GM21723 (cell line): ENCODE data around the gene ADGRG7.

Experiments
- ATAC-seq: cut with Tn5 transposase; IDR thresholded peaks from one replicate; pipeline ENCODE4 v1.9.1; 2021; ENCODE audit warnings: mild to moderate bottlenecking, moderate library complexity; ENCODE audit not compliant: unreplicated experiment

ADGRG7 gene

DNA sequence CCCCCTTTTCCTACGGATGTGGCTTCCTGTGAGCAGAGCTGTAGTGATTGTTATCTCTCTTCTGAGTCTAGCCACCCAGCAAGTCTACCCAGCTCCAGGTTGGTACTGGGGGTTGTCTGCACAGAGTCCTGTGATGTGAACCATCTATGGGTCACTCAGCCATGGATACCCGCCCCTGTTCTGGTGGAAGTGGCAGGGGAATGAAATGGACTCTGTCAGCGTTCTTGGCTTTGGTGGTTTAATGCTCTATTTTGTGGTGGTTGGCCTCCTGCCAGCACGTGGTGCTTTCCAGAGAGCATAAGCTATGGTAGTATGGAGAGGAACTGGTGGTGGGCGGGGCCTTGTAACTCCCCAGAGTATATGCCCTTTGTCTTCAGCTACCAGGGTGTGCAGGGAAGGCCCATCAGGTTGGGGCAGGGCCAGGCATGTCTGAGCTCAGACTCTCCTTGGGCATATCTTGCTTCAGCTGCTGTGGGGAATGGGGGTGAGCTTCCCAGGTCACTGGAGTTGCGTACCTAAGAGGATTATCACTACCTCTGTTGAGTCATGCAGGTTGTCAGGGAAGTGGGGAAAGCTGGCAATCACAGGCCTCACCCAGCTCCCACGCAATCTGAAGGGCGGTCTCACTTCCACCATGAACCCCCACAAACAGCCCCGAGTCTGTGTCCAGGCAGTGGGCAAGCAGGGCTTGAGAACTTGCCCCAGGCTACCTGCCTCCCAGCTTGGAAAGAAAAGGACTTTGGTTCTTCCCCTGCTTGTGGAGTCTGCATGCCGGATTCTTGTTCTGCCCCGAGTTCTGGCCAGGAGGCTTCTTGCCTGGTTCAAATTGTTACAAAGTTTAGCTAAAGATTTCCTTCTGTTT, 9.0 kb upstream of the ADGRG7 start:
- ATAC-seq, result no peak

GRCh38 chr3:100602506-100603444, 6.6 kb upstream of the ADGRG7 start:
- ATAC-seq, result peak; percentile 50

GRCh38 chr3:100603469-100603868, 5.9 kb upstream of the ADGRG7 start:
- ATAC-seq, result peak; percentile 49

DNA sequence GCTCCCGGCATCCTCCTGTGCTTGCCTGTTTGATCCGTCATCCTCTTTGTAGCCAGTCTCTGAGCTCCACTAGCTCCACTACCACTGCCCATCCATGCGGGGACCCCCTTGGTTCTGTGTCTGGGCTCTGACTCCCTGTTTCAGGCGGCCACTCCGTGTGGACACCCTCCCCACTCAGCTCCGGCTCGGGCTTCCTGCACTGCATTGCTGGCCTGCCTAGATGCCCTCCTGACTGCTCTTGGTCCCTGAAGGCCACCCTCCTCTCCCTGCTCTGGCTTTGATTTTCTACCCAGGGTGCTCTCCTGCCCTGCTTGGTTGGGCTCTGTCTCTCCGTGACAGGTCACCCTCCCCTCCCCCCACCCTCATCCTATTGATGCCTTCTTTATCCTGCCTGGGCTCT, 4.0 kb upstream of the ADGRG7 start:
- no peak for ATAC-seq

DNA sequence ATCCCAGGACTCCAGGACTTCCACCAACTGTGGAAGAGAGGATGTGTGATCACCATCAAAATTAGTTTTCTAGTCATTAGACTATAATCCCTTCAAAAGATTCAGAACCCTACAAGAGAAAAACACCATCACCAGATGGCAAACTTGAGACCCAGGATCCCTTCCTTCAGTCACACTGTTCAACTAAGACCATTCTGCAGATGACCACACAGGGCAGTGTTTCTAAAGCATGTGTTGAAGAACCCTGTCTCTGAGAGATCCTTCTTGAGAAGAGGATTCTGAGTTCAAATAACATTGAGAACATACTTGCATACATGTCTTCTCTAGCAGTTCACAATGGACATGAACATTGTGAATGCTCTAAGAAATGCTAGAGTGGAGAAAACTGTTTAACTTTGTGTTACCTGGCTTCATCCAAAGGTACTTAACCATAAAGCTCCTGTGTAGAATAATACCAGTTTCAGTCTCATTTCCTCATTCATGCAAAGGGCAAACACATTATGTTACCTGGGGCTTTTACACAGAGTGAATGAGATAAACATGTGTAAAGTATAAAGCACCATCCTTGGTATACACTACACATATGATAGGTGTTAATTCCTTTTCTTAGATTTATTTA, 2.4 kb upstream of the ADGRG7 start:
- ATAC-seq, result peak; percentile 75

GRCh38 chr3:100609963-100610362, 562 bp downstream of the ADGRG7 start:
- no peak for ATAC-seq

GRCh38 chr3:100611221-100611620, 1.8 kb downstream of the ADGRG7 start:
- no peak for ATAC-seq

DNA sequence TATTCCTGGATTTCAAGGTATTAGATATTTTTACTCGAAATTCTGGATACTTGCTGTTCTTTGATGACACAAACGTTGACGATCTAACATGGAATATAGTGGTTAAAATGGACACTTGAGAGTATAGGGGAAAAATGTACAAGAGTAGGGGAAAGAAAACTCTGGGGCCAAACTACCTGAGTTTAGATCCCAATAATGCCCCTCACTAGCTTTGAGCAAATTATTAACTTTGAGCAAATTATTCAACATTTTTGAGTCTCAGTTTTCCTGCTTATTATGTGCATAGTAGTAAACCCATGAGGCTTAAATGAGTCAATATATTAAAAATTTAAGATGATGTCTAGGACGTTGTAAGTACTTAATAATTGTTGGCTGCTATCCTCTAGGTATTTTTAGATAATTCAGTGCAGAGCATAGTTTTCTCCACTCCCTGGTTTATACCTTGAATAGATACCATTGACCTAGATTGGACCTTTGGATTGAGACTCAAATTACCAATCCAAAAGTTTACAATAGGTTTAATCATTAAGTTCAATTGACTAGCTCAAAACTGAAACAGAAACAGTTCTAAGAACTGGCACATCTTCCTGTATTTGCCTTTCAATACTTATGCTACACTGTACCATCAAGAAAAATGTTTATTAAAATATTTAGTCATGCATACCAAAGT, 4.5 kb downstream of the ADGRG7 start:
- ATAC-seq, result no peak

- no peak for ATAC-seq
Measured at GRCh38 chr3:100614941-100615340, 5.5 kb downstream of the ADGRG7 start.

DNA sequence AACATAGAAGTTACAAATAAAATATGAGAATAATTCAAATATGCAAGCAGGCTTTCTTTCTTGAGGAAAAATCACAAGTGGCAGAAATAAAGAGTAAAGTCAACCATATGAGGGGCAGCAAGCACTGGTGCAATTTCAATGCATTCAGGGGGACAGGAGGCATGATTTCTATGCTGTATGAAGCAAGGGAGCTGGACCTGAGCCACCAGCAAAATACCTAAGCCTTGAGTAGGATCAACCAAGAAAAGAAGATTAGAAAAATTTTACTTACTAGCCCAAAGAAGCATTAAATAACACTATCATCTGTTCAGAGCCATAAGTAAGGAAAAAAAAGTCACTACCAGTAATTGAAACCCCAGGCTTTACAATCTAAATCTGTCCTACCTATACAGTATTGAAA, 6.3 kb downstream of the ADGRG7 start:
- no peak for ATAC-seq

- no peak for ATAC-seq
Measured at GRCh38 chr3:100621251-100621650, 11.8 kb downstream of the ADGRG7 start.

DNA sequence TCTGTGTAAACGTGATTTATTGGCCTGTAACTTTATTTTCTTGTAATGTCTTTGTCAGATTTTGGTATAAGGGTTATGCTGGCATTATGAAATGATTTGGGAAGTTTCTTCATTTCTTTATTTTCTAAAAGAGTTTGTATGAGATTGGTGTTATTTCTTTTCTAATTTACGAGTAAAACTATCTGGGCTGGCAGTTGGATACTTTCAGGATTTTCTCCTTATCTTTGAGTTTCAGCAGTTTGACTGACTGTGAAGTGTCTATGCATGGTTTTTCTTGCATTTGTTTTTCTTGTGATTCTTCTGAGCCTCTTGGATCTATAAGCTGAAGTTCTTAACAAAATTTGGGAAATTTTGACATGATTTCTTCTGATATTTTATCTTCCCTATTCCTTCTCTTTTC, 18.1 kb downstream of the ADGRG7 start:
- no peak for ATAC-seq

DNA sequence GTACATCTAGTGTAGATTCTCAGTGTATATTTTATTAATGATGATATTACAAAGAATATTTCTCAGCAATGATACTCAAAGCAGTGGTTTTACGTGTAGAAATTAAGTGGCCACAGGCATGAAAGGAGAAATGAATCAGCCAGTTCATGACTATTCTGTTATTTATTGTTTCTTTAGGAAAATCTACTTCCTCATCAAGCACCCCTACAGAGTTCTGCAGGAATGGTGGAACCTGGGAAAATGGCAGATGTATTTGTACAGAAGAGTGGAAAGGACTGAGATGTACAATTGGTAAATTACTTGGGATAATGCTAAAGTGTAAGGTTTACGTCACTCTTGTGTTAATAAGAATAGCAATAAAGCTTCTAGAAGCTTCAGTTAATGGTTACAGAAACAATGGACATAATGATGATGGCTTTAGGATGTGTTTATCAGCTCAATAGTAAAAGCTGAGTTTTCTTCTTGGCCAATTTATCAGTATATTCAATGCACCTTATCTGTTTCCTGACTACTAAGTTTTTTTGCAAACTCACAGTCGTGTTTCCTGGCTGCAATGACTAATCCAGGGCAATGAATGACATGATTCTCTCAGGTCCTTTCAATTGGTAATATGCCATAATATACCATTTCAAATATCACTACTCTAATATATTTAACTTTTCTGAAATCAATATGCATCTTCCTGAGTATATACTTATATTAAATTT, 20.2 kb downstream of the ADGRG7 start:
- ATAC-seq, result no peak

DNA sequence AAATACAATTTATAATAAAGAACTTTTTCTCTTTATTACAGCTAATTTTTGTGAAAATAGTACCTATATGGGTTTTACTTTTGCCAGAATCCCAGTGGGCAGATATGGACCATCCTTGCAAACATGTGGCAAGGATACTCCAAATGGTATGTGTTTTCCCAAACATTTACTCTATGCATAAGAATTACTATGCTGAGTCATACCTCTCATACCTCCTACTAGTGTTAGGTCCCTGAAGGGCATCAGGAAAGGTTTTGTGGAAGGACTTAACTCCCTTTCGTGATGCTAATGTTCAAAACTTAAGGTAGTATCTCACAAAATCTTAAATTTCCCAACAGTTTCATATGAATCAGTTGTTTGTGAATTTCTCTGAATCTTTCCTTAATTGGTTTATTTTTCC, 21.3 kb downstream of the ADGRG7 start:
- ATAC-seq, result no peak

DNA sequence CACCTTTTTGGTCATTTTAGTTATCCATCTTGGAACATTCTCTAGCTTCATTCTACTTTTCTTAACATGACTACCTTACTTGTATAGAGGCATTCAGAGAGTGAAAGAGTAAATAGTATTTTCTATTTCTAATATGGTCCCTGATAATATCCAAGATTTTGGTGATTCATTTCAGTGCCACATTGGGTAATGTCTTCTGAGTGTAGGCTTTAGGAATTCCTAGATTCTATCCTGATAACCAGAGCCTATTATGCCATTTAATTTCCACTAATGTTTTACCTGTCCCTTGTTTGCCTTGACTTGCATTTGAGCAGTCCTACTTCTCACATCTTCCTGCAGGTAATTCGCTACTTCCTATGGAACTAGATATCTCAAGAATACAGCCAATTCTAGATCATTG, 21.8 kb downstream of the ADGRG7 start:
- no peak for ATAC-seq

GRCh38 chr3:100634493-100635272, 25.3 kb downstream of the ADGRG7 start:
- no peak for ATAC-seq

DNA sequence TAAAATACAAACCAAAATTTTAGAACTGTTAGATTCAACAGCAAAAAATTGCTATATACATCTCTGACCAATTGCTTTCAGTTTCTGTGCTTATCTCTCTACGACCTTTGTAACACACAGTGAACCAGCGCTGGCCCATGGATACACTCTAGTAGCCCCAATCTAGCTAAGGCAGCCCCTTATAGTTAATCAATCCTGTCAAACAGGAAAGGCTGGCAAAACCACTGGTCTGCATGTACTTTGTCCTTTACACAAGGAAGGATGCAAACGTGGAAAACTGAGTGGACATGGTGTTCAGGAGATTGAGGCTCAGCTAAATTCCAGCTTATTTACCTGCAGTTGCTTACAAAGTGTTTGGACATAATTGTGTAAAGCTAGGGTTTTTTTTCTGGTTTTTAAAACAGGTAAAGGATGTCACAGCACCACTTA, 25.9 kb downstream of the ADGRG7 start:
- no peak for ATAC-seq

- ATAC-seq, result no peak
Measured at GRCh38 chr3:100637197-100637631, 27.8 kb downstream of the ADGRG7 start.

GRCh38 chr3:100640633-100641032, 31.2 kb downstream of the ADGRG7 start:
- no peak for ATAC-seq
